SK-N-SH treated with all-trans-retinoic acid at 6 μM for 48 hours (cell line): ENCODE measurements around the gene HAO1.

ENCODE experiments used
- ATAC-seq: fragments of 200-7000 bp; cut with Tn5 transposase; 3 replicates; pipeline ENCODE4 v1.9.1; 2020; ENCODE audit warnings: mild to moderate bottlenecking, moderate library complexity
- BACH2 ChIP-seq: fragments of 250-450 bp; sonication (Bioruptor Pico); IDR thresholded peaks from 2 replicates; pipeline ENCODE4 v1.9.0; 2021; ENCODE audit warnings: mild to moderate bottlenecking, borderline replicate concordance
- CREB5 ChIP-seq: fragments of 250-450 bp; sonication (Bioruptor Pico); IDR thresholded peaks from 2 replicates; pipeline ENCODE4 v1.5.1; 2020; ENCODE audit warnings: low read depth, mild to moderate bottlenecking, moderate library complexity
- CSDC2 ChIP-seq: fragments of 250-450 bp; sonication (Bioruptor Pico); IDR thresholded peaks from 2 replicates; pipeline ENCODE4 v1.5.0; 2020; ENCODE audit warnings: mild to moderate bottlenecking, moderate library complexity
- CSRNP3 ChIP-seq: fragments of 250-450 bp; sonication (Bioruptor Pico); IDR thresholded peaks from 2 replicates; pipeline ENCODE4 v1.5.1; 2021; ENCODE audit warnings: mild to moderate bottlenecking, moderate library complexity
- ESRRG ChIP-seq: fragments of 250-450 bp; sonication (Bioruptor Pico); IDR thresholded peaks from 2 replicates; pipeline ENCODE4 v1.6.1; 2021; ENCODE audit warnings: mild to moderate bottlenecking
- GLIS3 ChIP-seq: fragments of 250-450 bp; sonication (Bioruptor Pico); IDR thresholded peaks from 2 replicates; pipeline ENCODE4 v1.5.0; 2020; ENCODE audit warnings: mild to moderate bottlenecking, moderate library complexity
- ISL1 ChIP-seq: fragments of 250-450 bp; sonication (Bioruptor Pico); IDR thresholded peaks from 2 replicates; pipeline ENCODE4 v2.1.2; 2022; ENCODE audit warnings: mild to moderate bottlenecking, moderate library complexity
- OSR1 ChIP-seq: fragments of 250-450 bp; sonication (Bioruptor Pico); IDR thresholded peaks from 2 replicates; pipeline ENCODE4 v1.8.0; 2022; ENCODE audit warnings: moderate library complexity, mild to moderate bottlenecking, inconsistent platforms
- PATZ1 ChIP-seq: fragments of 250-450 bp; sonication (Bioruptor Pico); IDR thresholded peaks from 2 replicates; pipeline ENCODE4 v1.8.0; 2020; ENCODE audit warnings: mild to moderate bottlenecking, moderate library complexity, borderline replicate concordance
- POU6F1 ChIP-seq: fragments of 250-450 bp; sonication (Bioruptor Pico); IDR thresholded peaks from 2 replicates; pipeline ENCODE4 v1.8.0; 2021; ENCODE audit warnings: low read depth, mild to moderate bottlenecking, moderate library complexity, borderline replicate concordance
- PPARA ChIP-seq: fragments of 250-450 bp; sonication (Bioruptor Pico); IDR thresholded peaks from 2 replicates; pipeline ENCODE4 v1.5.0; 2020; ENCODE audit warnings: mild to moderate bottlenecking, borderline replicate concordance
- RARB ChIP-seq: fragments of 250-450 bp; sonication (Bioruptor Pico); IDR thresholded peaks from 2 replicates; pipeline ENCODE4 v1.8.0; 2021; ENCODE audit warnings: mild to moderate bottlenecking, moderate library complexity
- SNAI2 ChIP-seq: fragments of 250-450 bp; sonication (Bioruptor Pico); IDR thresholded peaks from 2 replicates; pipeline ENCODE4 v1.5.0; 2020; ENCODE audit warnings: mild to moderate bottlenecking, moderate library complexity
- TCF4 ChIP-seq: fragments of 250-450 bp; sonication (Bioruptor Pico); IDR thresholded peaks from 2 replicates; pipeline ENCODE4 v1.8.0; 2021; ENCODE audit warnings: mild to moderate bottlenecking, moderate library complexity, borderline replicate concordance
- TOX ChIP-seq: fragments of 250-450 bp; sonication (Bioruptor Pico); IDR thresholded peaks from 2 replicates; pipeline ENCODE4 v1.8.0; 2021; ENCODE audit warnings: mild to moderate bottlenecking, moderate library complexity, borderline replicate concordance
- TSHZ2 ChIP-seq: fragments of 250-450 bp; sonication (Bioruptor Pico); IDR thresholded peaks from 2 replicates; pipeline ENCODE4 v1.5.0; 2020; ENCODE audit warnings: mild to moderate bottlenecking, moderate library complexity
- ZC3H10 ChIP-seq: fragments of 250-450 bp; sonication (Bioruptor Pico); IDR thresholded peaks from 2 replicates; pipeline ENCODE4 v1.5.1; 2021; ENCODE audit warnings: mild to moderate bottlenecking, moderate library complexity
- ZFP30 ChIP-seq: fragments of 450-650 bp; formaldehyde crosslinking; IDR thresholded peaks from 2 replicates; pipeline ENCODE4 v1.5.0; 2022; ENCODE audit warnings: mild to moderate bottlenecking, moderate library complexity
- ZNF565 ChIP-seq: fragments of 450-650 bp; formaldehyde crosslinking; conservative IDR thresholded peaks from 2 replicates; pipeline ENCODE4 v1.5.0; 2020; ENCODE audit warnings: low read depth, mild to moderate bottlenecking, moderate library complexity
- ZNF70 ChIP-seq: fragments of 450-650 bp; formaldehyde crosslinking; IDR thresholded peaks from 2 replicates; pipeline ENCODE4 v1.5.0; 2020; ENCODE audit warnings: mild to moderate bottlenecking, moderate library complexity
- ZNF8 ChIP-seq: fragments of 450-650 bp; formaldehyde crosslinking; IDR thresholded peaks from 2 replicates; pipeline ENCODE4 v1.5.0; 2020; ENCODE audit warnings: mild to moderate bottlenecking, moderate library complexity

HAO1 gene

GRCh38 chr20:7981374-7981773 lies 41.1 kb upstream of the HAO1 start:
- no peak for ATAC-seq

GRCh38 chr20:7980332-7981046 lies 40.2 kb upstream of the HAO1 start:
- peak; percentile 84 for ATAC-seq
- TF ChIP-seq ZC3H10 (CRISPR knock-in tag): no peak
- TF ChIP-seq ZNF565 (CRISPR knock-in tag): no peak
- no peak for TF ChIP-seq SNAI2
- no peak for TF ChIP-seq PATZ1 (CRISPR knock-in tag)
- no peak for TF ChIP-seq TCF4 (CRISPR knock-in tag)
- no peak for TF ChIP-seq ZNF8 (CRISPR knock-in tag)
- no peak for TF ChIP-seq ZNF70 (CRISPR knock-in tag)
- TF ChIP-seq GLIS3 (CRISPR knock-in tag): no peak
- TF ChIP-seq PPARA (CRISPR knock-in tag): no peak
- TF ChIP-seq ZFP30 (CRISPR knock-in tag): no peak
- TF ChIP-seq CREB5 (CRISPR knock-in tag): no peak

More at GRCh38 chr20:7981374-7981773, 41.1 kb upstream of the HAO1 start:
- TF ChIP-seq ZNF8 (CRISPR knock-in tag) (no peak), TCF4 (CRISPR knock-in tag) (no peak), OSR1 (CRISPR knock-in tag) (no peak), PATZ1 (CRISPR knock-in tag) (no peak), TOX (CRISPR knock-in tag) (no peak), CSDC2 (CRISPR knock-in tag) (no peak), ZNF565 (CRISPR knock-in tag) (no peak), TSHZ2 (CRISPR knock-in tag) (no peak), ESRRG (no peak), ZFP30 (CRISPR knock-in tag) (no peak), SNAI2 (no peak), PPARA (CRISPR knock-in tag) (no peak), ZNF70 (CRISPR knock-in tag) (no peak), RARB (CRISPR knock-in tag) (no peak), ZC3H10 (CRISPR knock-in tag) (no peak), CSRNP3 (CRISPR knock-in tag) (no peak), POU6F1 (CRISPR knock-in tag) (no peak), BACH2 (CRISPR knock-in tag) (no peak), ISL1 (CRISPR knock-in tag) (no peak)
